Posterior cingulate gyrus (tissue), 11 donors: ENCODE measurements around the gene EQTN.

Source experiments
- DNase-seq, 10 donors: peaks; one replicate each; pipeline versions ENCODE4 v3.0.0 to v3.0.0-alpha.2; 2020 to 2021; ENCODE audit warnings: mixed read lengths in 3 of 10
- intact Hi-C: fragments of 100-400 bp; cut with DNase I; formaldehyde crosslinking; loops from one replicate; pipeline ENCODE4 v1.15.1; 2023

EQTN gene

DNA sequence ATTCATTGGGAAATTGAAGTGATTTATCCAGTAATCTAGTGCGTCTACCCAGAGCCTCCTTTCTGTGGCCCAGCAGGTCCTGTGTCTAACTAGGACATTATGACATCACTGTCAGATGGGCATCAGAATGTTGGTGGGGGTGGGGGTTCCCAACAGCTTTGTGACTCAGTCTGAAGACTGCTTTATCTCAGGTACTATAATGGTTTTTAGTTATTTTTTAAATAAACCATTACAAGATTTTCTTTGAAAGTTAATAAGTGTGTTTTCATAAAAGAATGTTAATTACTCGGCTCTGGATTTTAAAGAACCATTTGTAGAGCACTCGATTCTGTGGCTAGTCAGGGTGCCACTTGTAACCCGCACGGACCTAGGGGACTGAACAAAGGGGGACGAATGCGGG is at the start of gene EQTN:
Gene EQTN, minus strand, starts transcription at position 101 of the 400 bp plus-strand sequence. Its CDS starts 95 bp downstream, at position 6.
- no peak for DNase-seq
- intact Hi-C loops, result no loop called here

DNA sequence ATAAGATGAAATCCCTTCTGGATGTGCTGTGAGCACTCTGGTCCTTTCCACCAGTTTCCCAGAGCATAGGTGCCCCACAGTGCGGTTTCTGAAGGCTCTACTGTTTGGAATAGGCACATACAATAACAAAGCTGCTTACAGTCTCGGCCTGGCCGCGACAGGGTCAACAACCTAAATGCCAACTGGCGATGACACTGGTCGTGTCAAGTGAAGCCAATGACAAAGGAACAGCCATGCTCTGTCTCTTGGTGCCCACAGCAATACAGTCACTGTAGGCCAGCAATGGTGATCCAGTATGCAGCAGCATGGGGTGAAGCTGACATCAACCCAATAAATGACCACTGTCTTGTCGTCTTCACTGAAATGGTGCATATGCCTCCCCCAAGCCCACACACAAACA is 47.8 kb upstream of the EQTN start:
- peak in 3 of 10 donors; percentile 53 to 94 (median 60) for DNase-seq
- intact Hi-C loops, result no loop called here

DNA sequence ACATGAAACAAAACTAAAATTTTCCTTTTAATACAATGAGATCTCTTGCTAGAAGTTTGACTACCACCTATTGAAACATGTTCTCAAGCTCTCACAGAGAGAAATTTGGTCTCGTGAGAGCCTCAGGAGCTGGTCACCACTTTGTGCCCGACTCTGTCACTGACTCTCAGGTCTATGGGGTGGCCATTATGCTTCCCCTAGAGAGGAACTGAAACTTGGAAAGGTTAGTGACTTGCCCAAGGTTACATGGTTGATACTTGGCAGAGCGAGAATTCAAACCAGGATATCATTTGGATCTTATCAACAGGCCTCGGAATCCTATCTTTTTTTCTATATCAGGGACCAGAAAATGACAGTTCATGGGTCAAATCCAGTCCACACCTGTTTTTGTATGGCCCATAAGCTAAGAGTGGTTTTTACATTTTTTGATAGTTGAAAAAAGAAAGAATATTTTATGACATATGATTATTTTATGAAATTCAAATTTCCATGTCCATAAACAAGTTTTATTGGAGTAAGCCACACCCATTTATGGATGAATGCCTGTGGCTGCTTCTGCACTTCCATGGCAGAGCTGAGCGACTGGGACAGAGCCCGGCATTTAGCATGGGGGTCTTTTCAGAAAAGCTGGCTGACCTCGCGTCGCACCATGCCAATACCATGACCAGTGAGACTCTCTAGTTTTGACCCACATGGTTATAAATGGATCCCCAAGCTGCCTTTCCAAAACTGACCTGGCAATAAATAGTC is 44.8 kb upstream of the EQTN start:
- DNase-seq, result no peak
- intact Hi-C loops, result no loop called here

DNA sequence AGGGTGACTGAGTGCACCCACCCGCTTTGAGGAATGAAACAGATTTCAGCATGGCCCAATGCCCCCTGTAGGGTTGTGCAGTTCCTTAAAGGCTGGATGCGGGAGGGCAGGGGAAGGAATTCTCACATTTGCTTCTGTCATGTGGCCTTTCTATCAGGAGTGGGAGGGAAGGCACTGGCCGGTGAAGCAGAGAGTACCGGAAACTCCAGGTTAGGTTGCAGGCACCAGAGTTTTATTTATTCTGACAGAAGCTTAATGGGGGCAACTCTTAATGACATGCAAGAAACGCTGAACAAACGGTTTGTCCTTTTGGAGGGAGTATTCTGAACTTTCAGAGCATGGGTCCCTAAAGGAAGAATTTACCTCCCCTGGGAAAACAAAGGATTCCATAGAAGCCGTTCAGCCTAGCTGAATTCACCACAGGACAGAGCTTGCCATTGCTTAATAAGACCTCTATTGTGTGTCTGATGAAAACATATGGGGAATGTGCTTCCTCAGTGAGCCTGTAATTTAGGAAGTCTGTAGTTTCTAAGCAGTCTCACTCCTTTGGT is 44.1 kb upstream of the EQTN start:
- intact Hi-C loops, result no loop called here
- DNase-seq, result no peak

DNA sequence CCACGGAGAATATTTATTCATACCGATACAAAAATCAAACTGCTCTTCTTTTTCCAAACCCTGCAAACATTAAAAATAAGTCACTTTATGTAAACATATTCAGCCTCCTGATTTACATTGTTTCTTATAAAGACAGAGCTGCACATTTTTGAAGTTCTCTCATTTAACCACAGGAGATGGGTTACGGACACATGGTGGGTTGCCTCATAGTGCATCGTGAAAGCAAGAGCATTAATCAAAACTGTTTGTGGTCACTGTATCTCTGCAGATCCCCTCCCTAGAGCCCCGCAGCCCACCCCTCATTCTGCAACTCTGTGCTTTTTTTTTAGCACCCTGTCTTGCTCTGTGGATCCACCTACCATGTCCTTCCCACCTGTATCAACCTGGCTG is 43.3 kb upstream of the EQTN start:
- intact Hi-C loops, result no loop called here

DNA sequence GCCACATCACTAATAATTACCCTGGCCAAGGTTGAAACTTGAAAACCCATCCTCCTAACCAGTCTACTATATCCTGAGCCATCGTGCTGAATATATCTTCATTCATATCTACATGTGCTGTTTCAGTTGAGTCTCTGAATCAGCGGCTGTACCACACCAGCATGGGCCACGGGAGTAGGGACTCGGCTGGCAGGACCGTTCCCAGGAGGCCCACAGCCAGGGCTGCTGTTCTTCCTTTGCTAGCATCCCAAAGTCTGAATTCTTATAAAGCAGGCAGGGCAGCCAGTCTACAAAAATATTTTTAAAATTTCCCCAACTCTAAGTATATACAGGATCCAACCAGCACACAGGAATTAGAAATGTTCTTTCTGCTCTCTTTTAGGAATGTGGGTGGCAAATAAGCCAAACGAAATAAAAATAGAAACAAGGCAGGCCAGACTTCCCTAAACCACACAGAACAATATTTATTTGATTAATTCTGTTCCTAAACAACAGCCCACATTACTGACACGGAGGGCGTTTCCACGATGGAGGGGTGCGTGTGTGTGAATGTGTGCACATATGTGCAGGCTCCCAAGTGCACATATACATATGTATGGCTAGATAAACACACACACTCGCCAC is 42.8 kb upstream of the EQTN start:
- intact Hi-C loops, result no loop called here
- peak in 7 of 10 donors; percentile 46 to 91 (median 56) for DNase-seq

More for the DNA sequence above, 43.3 kb upstream of the EQTN start:
- DNase-seq, result no peak

DNA sequence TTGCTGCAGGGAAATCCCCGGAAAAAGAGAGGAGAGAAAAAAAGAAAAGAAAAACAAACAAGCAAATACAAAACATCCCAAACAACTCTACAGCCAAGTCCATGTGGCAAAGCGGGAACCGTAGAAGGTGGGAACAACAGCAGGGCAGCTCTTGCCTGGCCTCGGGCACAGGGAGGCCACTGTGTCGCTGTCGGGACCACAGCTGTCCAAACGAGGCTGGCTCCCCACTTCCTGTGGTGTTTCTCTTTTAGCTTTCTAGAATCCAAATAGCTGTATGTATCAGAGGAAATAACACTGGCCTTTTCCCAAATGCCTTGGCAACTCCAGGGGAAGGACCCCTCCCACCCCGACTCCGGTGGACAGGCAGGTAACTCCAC is 41.6 kb upstream of the EQTN start:
- intact Hi-C loops, result no loop called here
- peak in 4 of 10 donors; percentile 32 to 89 (median 62) for DNase-seq

DNA sequence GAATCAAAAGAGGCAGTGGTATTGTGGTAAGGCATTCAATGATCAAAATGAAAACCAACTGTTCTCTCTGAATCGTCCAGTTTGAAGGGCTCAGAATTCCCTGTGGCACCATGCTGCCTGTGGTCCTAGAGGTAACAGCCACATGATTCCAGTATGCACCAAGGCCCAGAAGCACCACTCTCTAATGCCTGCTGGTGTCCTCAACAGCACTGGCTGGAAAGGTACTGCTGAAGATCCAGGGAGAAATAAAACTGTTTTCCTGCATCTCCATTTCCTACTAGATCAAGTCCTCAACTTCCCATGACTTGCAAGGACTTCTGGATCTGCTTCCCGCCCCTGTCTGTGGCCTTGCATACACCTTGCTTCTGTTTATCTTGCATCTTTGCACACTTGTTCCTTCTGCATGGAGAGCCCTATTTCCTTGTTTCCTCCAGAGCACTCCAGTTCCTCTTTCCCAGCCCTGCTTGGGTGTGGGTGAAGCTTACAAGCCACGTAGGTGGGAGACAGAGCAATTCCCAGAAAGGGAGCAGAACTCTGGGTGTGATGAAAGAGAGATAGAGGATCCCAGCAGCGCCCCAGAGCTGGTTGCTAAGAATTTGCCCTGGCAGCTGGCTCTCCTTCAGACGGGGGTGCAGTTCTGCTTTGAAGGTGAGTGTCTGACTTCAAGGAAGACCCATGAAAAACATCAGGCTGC is 41.0 kb upstream of the EQTN start:
- intact Hi-C loops, result no loop called here

DNA sequence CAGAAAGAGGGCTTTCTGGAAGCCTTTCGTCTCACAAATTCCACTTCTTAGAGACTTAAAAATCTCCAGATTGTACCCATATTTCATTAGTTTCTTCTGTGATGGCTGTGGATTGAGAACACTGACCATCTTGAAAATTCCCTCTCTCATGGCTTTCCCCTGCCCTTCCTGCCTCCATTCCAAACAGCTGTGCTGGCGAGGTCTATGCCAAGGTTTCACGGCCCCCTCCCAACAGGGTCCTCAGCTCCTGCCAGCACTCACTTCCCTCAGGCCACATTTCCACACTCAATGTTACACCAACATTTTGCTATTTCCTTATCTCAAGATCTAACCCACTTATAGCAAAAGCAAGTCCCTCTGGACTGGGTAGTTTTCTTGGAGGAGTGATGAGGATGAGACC is 40.3 kb upstream of the EQTN start:
- no peak for DNase-seq
- intact Hi-C loops, result no loop called here

More for the DNA sequence above, 41.0 kb upstream of the EQTN start:
- peak in 4 of 10 donors; percentile 23 to 89 (median 82) for DNase-seq

DNA sequence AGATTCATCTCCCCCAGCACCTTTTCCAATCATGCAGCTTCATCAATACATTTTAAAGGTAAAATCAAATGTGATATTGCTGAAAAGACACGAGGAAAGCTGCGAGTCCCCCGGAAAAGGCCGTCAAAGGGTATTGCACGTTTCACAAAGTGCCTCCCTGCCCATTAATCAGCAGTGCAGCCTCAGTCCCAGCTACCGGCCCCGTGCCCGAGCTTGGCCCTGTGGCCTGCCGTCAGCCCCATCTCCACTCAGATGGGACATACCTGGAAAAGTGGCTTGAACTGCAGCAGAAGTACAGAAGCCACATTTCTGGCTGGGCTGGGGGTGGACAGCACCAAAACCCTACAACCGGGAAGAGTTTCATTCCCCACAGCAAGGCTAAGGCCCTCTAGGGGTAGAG is 39.9 kb upstream of the EQTN start:
- intact Hi-C loops, result no loop called here
- peak in 1 of 10 donors; percentile 66 for DNase-seq

DNA sequence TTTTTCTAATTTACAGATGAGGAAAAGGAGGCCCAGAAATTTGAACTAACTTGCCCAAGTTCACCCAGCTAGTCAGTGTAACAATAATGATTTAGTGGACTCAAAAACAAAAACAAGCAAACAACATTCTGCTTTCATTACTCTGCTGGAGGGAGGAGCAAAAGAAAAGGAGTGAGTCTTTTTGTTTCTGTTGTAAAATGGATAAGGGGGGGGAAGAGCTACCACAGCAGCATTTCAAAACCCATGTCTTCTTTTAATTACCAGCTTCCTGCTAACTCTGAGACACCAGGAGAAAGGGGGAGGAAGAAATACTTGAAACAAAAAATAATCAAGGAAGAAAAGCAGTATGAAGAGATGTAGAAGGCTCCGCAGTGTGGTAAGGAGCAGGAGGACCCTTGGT is 39.2 kb upstream of the EQTN start:
- DNase-seq, result no peak
- intact Hi-C loops, result no loop called here

DNA sequence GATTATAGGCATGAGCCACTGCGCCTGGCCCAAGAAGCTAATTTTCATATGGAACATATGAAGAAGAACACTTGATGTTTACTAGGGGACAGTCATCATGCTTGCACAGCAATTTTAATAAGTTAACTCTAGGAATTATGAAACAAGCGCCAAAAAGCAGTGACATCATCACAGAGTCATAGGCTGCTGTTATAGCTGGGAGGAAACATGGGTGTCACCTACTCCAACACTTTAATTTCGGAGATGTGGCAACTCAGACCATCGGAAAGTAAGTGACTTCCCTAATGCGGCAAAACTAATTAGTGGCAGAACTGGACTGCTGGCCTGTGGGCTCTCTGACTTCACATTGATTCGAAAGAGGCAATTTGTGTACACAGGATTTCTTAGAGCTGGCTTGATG is 38.1 kb upstream of the EQTN start:
- intact Hi-C loops, result no loop called here
- no peak for DNase-seq

DNA sequence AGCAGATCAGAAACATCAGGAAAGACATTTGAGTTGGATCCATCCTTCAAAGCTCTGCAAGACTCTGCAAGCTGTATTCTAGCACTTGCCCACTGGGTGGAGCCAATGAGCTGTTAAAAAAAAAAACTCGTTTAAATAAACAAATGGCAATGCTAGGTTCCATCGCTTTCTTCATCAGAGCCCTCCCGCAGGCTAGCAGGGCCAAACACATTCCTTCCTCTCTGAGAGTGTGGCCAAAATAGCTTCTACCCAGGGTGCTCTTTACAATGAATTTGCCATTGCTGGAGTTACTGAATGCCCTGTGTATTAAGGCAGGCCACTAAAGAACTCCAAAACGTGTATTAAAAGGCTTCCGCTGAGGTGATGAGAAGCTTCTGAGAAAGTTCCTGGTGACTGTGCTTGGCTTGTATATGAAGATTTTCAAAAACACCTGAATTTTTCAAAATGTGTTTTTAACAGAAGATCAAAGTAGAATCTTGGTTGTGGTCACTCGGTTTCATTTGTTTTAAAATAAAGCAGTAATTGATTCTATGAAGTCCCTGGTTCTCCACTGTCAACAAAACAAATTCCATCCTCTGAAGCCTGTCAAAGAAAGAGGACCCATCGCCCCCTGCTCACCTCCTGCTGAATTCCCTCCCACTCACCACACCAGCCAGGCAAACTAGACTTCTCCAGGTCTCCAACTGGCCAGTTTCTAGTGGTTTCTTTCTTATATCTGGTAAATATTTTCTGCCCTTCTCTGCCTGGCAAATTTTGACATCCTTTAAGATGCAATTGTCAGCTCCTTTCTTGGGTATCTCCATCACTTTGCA is 36.5 kb upstream of the EQTN start:
- intact Hi-C loops, result loop anchor here (1.0 kb wide), 1 partner anchor 196 kb away; the partner anchor contains the start of gene MOB3B
- peak in 8 of 10 donors; percentile 37 to 92 (median 65) for DNase-seq

DNA sequence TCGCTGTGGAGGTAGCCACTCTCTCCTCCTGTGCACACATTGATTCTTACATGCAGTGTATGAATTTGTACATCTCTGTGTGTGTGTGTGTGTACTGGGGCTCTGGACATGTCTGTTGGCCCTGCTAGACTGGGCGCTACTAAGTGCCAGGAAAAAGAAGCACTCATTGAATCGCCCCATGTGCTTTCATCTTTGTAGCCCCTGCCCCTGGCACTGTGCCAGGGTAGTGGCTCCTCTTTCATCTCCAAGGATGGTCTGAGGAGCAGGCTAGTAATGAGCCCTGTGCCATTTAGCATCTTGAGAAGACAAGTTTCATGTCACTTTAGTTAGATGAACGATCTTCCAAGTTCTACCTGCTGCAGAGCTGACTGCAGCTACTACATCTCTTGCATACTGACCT is 34.4 kb upstream of the EQTN start:
- peak in 1 of 10 donors; percentile 72 for DNase-seq
- intact Hi-C loops, result no loop called here

DNA sequence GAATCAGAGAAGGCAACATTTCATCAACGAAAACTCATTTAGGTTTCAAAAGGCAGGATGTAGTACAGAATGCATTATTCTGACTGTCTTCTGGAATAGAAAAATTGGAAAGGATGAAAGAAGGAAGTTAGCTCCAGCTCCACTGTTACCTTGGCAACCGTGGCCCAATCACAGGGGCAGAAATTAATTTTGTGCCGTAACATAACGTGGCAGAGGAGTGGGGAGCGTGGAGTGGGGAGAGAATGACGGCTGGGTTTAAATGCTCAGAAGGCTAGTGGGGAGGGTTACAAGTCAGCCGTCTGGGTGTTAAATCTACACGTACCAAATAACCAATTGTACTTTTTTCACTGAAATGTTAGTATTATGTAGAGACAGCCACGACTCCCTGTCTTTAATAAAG is 32.3 kb upstream of the EQTN start:
- intact Hi-C loops, result no loop called here
- peak in 6 of 10 donors; percentile 42 to 90 (median 70) for DNase-seq

DNA sequence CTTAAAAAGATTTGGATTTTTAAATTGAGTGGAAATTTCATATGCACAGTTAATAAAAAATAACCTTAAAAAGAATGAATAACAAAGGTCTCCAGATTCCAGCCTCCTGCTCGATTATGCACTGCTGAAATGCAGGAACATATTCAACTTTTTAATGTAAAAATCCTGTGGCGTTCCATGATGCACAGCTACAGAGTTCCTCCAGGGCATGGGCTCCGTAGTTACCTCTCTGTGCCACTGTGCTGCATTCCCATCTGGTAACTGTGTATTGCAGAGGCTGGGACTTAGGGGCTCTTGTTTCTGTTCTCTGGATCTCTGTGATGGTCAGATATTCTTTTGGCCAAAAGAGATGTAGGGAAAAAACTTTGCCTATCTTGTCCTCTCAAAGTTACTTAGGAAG is 31.5 kb upstream of the EQTN start:
- intact Hi-C loops, result no loop called here
- DNase-seq, result no peak

DNA sequence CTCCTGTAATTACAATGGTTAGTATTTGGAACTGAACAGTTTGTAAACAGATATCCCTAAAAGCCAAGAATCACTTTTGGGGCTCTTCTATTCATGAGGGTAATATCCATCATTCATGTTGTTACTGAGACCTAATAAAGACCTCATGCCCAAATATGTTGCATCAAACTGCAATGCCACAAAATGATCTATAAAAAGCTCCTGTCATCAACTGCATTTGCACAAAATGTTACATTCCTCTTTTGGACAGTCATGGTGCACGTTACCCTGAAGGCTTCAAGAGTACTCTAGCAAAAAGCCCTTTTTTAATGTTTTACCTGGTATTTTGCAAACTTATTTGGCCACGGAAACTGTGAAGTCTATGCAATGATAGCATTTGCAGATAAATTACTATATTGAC is 14.2 kb upstream of the EQTN start:
- intact Hi-C loops, result no loop called here
- no peak for DNase-seq

DNA sequence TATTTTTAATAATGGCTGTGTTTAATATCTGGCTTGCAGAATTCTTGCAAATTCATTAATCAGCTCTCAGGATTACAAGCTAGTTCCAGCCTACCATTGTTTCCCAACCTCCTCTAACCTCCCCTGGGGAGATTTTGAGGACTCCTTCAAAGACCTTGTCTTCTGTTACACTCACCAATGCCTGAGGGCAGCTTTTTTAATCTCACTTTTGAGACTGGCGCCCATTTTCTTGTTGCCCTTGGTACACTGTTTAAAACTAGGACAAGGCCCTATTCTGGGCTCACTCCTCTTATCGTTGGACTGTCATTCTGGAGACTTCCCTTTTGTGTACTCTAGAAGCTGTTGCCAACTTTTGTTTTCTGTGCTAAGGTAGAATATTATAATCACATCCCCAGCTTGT is 13.6 kb upstream of the EQTN start:
- intact Hi-C loops, result no loop called here
- DNase-seq, result no peak

DNA sequence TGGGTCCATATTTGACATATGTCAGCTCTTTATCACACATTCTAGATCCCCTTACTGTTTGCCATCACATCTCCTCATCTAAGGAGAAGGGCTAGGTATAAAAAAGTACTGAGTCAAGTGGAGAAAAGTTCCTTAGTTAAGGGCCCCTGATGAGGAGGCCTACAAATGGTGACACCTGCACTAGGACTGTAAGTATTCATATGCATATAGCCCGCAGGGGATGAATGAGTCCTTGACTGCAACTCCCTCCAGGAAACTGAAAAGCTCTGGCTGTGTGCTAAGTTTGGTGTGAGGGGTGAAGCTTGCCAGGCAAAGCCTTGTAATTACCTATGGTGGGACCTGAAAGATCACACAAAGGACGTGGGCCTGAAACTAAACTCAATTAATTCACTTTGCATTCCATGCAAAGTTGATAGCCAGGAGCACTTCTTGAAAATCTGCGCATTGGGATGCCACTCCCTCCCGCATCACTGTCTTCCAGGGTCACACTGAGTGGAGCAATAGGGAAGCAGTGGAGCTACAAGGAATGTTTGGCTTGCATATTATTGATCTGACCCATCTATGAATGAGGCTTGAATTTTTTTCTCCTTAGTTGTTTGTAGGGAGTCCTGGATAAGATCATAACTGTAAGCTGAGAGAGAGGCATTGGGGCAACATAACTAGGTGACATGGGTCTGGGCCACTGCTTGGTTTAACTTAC is 11.9 kb upstream of the EQTN start:
- DNase-seq, result no peak
- intact Hi-C loops, result no loop called here

DNA sequence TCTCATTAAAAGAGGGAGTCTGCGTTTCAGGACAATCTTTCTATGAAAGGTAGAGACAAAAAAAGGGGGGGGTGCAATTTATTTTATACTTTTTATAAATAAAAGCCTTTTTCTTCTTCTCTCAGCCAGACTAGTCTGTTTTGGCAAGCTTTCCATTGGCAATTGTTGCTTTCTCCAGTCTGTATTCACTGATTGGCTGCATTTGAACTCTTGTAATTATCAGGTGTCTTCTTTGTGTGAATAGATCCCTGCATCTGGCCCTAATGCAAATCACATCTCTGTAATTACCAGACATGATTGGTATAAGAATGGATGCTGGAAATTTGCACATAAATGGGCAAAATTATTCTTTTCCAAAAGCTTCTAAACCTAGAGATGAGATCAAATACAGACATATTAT is 7.6 kb upstream of the EQTN start:
- intact Hi-C loops, result no loop called here
- DNase-seq, result no peak
